GM12865 (cell line): ENCODE data around the gene CLK2.
"Not testable (repeated sequence)": the region's sequence is repeated elsewhere in the genome, so short reads cannot be mapped to it uniquely, and the experiment has no call there.

Experiments used
- DNase-seq: peaks from one replicate; pipeline ENCODE4 v3.0.0; 2010; ENCODE audit warnings: low read depth
- H3K4me3 ChIP-seq: 2 replicates; pipeline ENCODE4 v1.5.1; 2011; ENCODE audit warnings: mild to moderate bottlenecking, low read depth, low read length, control low read depth
- TF ChIP-seq, protein P1 (sequence below): IDR thresholded peaks from 2 replicates; pipeline ENCODE4 v1.5.1; 2011; ENCODE audit warnings: low read length, control low read depth, low read depth, inconsistent platforms; ENCODE audit not compliant: insufficient read depth; ENCODE audit errors: missing control alignments

Gene CLK2

DNA sequence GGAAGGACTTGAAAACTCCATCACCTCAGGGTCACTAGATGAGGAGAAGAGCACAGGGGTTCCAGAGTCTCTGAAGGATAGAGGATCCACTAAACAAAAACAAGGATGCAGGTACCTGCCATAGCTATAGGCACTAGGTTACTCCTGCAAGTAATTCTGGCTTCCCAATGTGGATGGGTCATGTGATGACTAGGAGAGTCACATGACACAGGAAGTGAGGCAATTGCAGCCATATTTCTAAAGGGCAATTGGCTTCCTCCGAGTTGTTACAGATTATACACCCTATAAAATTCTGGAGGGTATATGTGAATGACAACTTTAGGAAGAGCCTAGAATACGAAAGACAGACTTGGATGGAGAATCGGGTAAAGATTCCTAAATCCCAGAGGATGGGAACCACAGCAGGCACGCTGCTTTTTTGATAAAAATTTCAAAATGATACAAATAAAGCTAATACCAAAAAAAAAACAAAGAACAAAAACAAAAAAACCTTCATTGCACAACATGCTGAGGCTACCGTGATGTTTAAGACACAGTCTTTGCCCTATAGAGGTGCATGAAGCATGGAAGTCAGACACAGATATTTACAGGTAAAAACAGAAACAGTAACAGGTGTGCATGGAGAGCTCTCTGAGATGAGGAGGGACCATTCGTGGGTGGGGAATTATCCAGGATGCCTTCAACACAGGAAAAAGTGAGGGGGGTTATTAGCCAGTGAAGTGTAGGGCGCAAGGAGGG lies 54.3 kb downstream of the CLK2 start:
- H3K4me3 ChIP-seq = no peak overlapping the region
- TF ChIP-seq, protein P1, sequence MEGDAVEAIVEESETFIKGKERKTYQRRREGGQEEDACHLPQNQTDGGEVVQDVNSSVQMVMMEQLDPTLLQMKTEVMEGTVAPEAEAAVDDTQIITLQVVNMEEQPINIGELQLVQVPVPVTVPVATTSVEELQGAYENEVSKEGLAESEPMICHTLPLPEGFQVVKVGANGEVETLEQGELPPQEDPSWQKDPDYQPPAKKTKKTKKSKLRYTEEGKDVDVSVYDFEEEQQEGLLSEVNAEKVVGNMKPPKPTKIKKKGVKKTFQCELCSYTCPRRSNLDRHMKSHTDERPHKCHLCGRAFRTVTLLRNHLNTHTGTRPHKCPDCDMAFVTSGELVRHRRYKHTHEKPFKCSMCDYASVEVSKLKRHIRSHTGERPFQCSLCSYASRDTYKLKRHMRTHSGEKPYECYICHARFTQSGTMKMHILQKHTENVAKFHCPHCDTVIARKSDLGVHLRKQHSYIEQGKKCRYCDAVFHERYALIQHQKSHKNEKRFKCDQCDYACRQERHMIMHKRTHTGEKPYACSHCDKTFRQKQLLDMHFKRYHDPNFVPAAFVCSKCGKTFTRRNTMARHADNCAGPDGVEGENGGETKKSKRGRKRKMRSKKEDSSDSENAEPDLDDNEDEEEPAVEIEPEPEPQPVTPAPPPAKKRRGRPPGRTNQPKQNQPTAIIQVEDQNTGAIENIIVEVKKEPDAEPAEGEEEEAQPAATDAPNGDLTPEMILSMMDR = no peak
- no peak for DNase-seq

DNA sequence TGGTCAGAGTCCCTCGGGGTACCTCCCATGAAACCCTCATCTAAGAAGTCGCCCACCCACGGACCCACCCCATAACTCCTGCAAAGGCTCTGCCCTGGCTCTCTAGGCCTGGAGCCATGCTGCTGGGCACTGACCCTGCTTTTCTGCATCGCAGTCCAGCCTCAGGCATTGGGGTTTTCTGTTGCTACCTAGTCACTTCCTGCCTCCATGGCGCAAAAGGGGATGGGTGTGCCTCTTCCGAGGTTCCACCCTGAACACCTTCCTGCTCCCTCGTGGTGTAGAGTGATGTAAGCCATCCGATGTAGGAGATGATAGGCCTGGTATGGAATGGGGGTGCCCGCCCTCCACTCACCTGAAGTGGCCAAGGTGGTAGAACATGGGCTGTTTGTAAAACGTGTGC lies 58.6 kb downstream of the CLK2 start:
- DNase-seq, H3K4me3 ChIP-seq: not testable (repeated sequence)
